ENCODE data around the gene TRIM63. TPM values are rescaled to one million over a fixed set of nuclear protein-coding genes. Genes with fewer than 3 reads are reported as not detected.

TRIM63 gene
- total RNA-seq, 2 experiments from 2014 or later = 0.17 to 0.19 TPM

DNA sequence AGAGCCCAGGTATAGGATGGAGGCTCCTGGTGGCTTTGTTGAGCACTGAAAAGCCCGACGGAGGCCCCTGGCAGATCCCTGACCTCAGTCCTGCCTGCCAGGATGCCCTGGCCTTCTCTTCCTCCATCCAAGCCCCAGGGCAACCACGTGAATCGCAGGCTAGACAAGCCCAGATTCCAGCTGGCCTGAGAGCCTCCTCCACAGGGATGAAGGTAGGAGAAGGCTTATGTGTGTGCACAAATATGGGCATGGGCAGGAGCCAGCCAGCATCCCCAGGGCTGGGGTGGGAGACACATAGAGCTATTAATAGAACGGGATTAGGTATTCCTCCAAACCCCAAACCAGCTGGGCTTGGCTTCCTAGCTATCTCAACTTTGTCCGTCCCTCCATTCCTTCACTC lies 49.8 kb downstream of the TRIM63 start:
- H3K9me3 Mint-ChIP-seq = no peaks in the 10 kb centered on the region
- ChIA-PET POLR2A (no interaction called here), CTCF (interaction anchor here (0.9 to 2.1 kb wide), 5 partner anchors 17 to 400 kb away, joined by 3 to 5 read pairs (median 4); no protein-coding TSS in a partner anchor)
- intact Hi-C loops (cut with micrococcal nuclease) = no loop called here
- no peaks in the 10 kb centered on the region for H3K36me3 Mint-ChIP-seq
- DNase-seq = no peak
- no peak overlapping the region for H3K27ac Mint-ChIP-seq
- no peak overlapping the region for H3K4me3 Mint-ChIP-seq
- peaks cover 2% of the 10 kb centered on the region for H3K27me3 Mint-ChIP-seq
- no peaks in the 10 kb centered on the region for H3K4me1 Mint-ChIP-seq (ENCODE audit: low read depth)

DNA sequence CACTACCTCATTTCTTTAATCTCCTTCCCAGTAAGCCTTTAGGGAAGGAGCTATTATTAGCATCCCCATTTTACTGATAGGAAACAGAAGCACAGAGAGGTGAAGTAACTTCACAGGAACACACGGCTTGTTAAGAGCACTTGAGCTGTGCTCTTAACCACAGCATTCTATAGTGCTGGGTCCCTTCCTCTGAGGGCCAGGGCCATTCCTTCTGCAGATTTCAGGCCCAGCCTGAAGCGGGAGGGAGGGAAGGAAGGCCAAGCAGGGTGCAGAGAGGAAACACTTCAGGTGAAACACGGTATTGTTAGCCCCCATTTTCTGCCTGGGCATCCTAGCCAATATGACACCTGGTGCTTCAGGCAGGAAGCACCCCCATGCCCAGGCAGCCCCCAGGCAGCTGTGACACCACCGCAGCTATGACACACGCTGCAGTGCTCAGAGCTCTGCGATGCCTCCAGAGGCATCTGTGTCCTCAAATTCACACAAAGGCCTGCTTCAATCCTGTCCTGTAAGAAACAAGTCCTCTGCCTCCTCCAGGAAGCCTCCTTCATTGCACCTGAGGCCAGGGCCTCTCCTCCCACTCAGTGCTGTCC lies 50.4 kb downstream of the TRIM63 start:
- Mint-ChIP-seq H3K9me3 (no peaks in the 10 kb centered on the region), H3K4me1 (ENCODE audit: low read depth) (no peaks in the 10 kb centered on the region), H3K4me3 (no peak overlapping the region), H3K27me3 (peaks cover 2% of the 10 kb centered on the region), H3K27ac (no peak overlapping the region), H3K36me3 (no peaks in the 10 kb centered on the region)
- DNase-seq = no peak
- ChIA-PET CTCF (interaction anchor here (1.1 to 2.1 kb wide), 3 partner anchors 18 to 122 kb away, joined by 3 to 5 read pairs (median 4); no protein-coding TSS in a partner anchor), POLR2A (no interaction called here)
- intact Hi-C loops (cut with micrococcal nuclease) = no loop called here

DNA sequence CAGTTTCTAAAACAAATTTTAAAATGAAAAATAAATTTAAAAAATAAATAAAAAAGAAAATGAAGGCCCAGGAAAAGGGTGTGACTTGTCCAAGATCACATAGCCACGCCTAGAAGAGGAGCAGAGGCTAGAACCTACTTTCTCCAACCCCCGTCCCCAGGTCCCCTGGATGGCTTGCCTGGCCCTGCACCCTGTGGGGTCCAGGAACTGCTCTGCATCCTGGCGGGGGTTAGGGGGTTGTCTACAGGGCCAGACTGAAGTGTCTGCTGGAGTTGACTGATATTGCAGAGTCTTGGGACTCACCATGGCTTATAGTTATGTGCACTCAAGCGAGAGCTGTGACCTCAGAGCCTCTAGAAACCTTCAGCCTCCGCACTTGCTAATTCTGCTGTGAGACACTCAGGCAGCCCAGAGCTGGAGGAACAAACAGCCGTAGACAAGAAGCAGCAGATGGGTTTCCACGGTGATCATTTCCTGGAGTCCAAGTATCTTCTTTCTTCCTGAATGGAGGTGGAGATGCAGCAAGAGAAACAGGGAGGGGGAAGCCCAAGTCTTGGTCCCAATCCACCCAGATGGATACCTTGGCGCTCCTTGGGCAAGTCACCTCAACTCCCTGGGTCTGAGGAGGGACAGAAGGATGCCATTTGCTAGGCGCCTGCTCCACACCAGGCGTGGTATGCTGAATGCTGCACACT lies 51.0 kb downstream of the TRIM63 start:
- Mint-ChIP-seq H3K9me3 (no peaks in the 10 kb centered on the region), H3K27ac (no peak overlapping the region), H3K36me3 (no peaks in the 10 kb centered on the region), H3K4me3 (no peak overlapping the region), H3K27me3 (peaks cover 2% of the 10 kb centered on the region), H3K4me1 (ENCODE audit: low read depth) (no peaks in the 10 kb centered on the region)
- CTCF ChIA-PET = interaction anchor here (1.1 to 2.1 kb wide), 3 partner anchors 19 to 121 kb away, joined by 3 to 5 read pairs (median 4); no protein-coding TSS in a partner anchor
- intact Hi-C loops (cut with micrococcal nuclease) = no loop called here
- POLR2A ChIA-PET = no interaction called here
- no peak for DNase-seq

DNA sequence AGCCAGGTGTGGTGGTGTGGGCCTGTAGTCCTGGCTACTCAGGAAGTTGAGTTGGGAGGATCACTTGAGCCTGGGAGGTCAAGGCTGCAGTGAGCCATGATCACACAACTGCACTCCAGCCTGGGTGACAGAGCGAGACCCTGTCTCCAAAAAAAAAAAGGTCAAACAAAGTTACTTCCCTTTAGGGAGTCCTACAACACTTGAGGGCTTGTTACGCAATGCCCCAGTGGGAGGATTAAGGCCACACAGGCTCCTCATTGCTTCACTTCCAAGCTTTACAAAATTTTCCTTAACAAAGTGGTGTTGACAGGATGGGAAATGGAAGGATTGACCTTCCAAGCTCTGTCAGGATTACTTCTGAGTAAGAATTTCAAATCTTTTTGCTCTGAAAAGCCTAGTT lies 52.1 kb downstream of the TRIM63 start:
- no peak overlapping the region for H3K4me3 Mint-ChIP-seq
- H3K9me3 Mint-ChIP-seq = no peaks in the 10 kb centered on the region
- CTCF ChIA-PET = no interaction called here
- no peak overlapping the region for H3K27ac Mint-ChIP-seq
- intact Hi-C loops (cut with micrococcal nuclease) = no loop called here
- no peaks in the 10 kb centered on the region for H3K36me3 Mint-ChIP-seq
- POLR2A ChIA-PET = no interaction called here
- no peaks in the 10 kb centered on the region for H3K4me1 Mint-ChIP-seq (ENCODE audit: low read depth)
- peaks cover 2% of the 10 kb centered on the region for H3K27me3 Mint-ChIP-seq
- DNase-seq = no peak

DNA sequence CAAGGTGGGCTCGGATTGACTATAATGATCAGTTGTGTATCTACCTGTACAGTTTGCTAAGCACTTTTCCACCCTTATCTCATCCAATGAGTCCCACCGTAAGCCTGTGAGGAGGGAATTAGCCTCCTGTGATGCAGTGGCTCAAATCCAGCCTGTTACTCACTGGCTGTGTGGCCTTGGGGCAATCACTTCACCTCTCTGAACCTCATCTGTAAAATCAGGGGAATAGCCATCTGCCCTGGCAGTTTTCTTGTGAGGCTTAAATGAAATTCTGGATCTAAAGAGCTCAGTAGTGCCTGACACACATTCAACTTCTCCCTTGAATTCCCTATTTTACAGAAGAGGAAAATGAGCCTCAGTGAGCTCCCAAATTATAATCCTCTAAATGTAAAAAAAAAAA lies 53.3 kb downstream of the TRIM63 start:
- H3K27ac Mint-ChIP-seq = no peak overlapping the region
- intact Hi-C loops (cut with micrococcal nuclease) = no loop called here
- no peaks in the 10 kb centered on the region for H3K36me3 Mint-ChIP-seq
- no peak overlapping the region for H3K4me3 Mint-ChIP-seq
- H3K4me1 Mint-ChIP-seq (ENCODE audit: low read depth) = no peaks in the 10 kb centered on the region
- DNase-seq = no peak
- no peaks in the 10 kb centered on the region for H3K9me3 Mint-ChIP-seq
- ChIA-PET CTCF (interaction anchor here (2.6 kb wide), 1 partner anchor 22 kb away, joined by 8 read pairs; no protein-coding TSS in a partner anchor), POLR2A (no interaction called here)
- H3K27me3 Mint-ChIP-seq = no peaks in the 10 kb centered on the region

DNA sequence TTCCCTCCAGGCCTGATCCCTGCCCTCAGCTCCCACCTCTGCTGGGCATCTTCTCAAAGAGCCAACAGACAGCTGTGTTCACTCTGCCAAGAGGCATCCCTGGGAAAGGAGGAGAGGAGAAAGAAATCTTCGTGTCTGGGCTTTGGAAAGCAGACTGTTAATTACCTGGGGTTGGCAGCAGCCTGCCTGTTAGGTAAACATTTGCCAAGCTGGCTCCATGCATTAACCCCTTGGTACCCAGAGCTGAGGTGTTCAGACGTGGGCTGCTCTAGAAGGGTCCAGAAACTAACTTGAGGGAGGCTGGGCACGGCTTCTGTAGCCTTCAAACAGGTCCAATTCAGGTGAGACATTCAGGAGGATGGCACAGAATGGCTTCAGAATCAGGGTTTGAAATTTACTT lies 54.6 kb downstream of the TRIM63 start:
- H3K4me3 Mint-ChIP-seq = no peak overlapping the region
- CTCF ChIA-PET = interaction anchor here (0.8 to 2.6 kb wide), 2 partner anchors 23 to 117 kb away, joined by 3 to 8 read pairs; no protein-coding TSS in a partner anchor
- H3K27ac Mint-ChIP-seq = no peak overlapping the region
- no peaks in the 10 kb centered on the region for H3K27me3 Mint-ChIP-seq
- no peak for DNase-seq
- no peaks in the 10 kb centered on the region for H3K4me1 Mint-ChIP-seq (ENCODE audit: low read depth)
- intact Hi-C loops (cut with micrococcal nuclease) = no loop called here
- POLR2A ChIA-PET = no interaction called here
- no peaks in the 10 kb centered on the region for H3K9me3 Mint-ChIP-seq
- no peaks in the 10 kb centered on the region for H3K36me3 Mint-ChIP-seq

DNA sequence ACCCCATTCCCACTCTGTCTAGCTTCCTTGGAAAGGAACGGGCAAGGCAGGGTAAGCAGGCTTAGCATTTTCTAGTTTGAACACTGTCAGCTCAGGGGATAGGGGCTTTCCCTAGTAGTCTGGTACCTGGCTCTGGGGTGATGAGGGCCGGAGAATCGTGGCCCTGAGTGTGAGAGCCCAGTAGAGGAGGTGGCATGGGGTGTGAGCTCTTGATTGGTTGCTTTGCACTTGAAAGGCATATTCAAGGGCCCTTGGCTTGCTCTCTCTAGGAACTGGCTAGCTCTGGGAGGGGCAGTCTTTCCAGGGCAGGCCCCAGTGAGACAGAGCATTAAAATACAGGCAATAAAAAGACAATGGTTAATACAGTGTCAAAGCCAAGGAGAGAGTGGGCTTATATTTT lies 56.6 kb downstream of the TRIM63 start:
- H3K4me1 Mint-ChIP-seq (ENCODE audit: low read depth) = no peaks in the 10 kb centered on the region
- peaks cover 2% of the 10 kb centered on the region for H3K27me3 Mint-ChIP-seq
- no peak for DNase-seq
- no peaks in the 10 kb centered on the region for H3K9me3 Mint-ChIP-seq
- H3K27ac Mint-ChIP-seq = no peak overlapping the region
- POLR2A ChIA-PET = no interaction called here
- CTCF ChIA-PET = interaction anchor here (1.1 to 1.3 kb wide), 4 partner anchors 9 to 135 kb away, joined by 3 to 7 read pairs (median 4); partner anchors contain the start of genes PAFAH2 and PAQR7
- intact Hi-C loops (cut with micrococcal nuclease) = no loop called here
- no peaks in the 10 kb centered on the region for H3K36me3 Mint-ChIP-seq
- no peak overlapping the region for H3K4me3 Mint-ChIP-seq

DNA sequence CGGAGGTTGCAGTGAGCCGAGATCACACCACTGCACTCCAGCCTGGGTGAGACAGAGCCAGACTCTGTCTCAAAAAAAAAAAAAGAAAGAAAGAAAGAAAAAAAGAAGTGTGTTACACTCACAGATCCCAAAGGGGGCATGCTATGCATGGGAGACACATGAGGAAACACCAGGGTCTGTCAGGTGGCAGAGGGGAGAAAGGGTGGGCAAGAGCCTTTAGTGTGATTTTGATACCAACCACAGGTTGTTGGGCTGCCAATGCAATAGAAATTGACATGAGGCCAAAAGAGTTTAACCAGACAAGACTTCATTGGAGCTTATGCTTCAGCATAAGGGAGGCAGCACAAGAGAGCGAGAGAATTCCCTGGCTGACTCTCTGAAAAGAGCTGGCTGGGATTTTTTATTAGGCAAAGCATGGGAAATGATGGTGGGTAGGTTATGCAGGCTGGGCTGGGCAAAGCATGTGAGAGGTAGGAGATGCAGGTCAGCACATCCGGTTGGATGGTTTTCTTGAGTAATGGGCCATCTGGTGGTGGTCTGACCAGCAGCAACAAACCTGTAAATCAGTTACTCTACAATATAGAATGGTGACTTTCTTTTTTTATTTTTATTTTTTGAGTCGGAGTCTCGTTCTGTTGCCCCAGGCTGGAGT lies 57.5 kb downstream of the TRIM63 start:
- Mint-ChIP-seq H3K36me3 (no peaks in the 10 kb centered on the region), H3K9me3 (no peaks in the 10 kb centered on the region), H3K27me3 (peaks cover 2% of the 10 kb centered on the region), H3K4me1 (ENCODE audit: low read depth) (no peaks in the 10 kb centered on the region), H3K4me3 (no peak overlapping the region), H3K27ac (no peak overlapping the region)
- CTCF ChIA-PET = interaction anchor here (1.2 to 1.3 kb wide), 2 partner anchors 114 to 134 kb away, joined by 3 to 7 read pairs; partner anchors contain the start of gene PAQR7
- intact Hi-C loops (cut with micrococcal nuclease) = no loop called here
- DNase-seq = no peak
- POLR2A ChIA-PET = no interaction called here

DNA sequence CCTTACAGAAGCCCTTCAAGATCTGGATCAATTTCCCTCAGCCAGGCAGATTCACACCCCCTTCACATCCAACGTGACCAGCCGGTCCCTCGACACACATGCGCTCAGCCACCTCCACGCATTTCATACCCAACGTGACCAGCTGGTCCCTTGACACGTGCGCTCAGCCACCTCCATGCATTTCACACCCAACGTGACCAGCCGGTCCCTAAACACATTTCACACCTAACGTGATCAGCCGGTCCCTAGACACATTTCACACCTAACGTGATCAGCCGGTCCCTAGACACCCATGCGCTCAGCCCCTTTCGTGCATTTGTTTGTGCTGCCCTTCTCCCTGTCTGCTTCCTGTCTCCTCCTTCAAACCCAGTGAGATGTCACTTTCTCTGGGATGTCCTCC lies 60.7 kb downstream of the TRIM63 start:
- no peaks in the 10 kb centered on the region for H3K4me1 Mint-ChIP-seq (ENCODE audit: low read depth)
- ChIA-PET POLR2A (no interaction called here), CTCF (interaction anchor here (0.7 kb wide), 1 partner anchor 9 kb away, joined by 3 read pairs; the partner anchor contains the start of gene PAFAH2)
- no peak overlapping the region for H3K4me3 Mint-ChIP-seq
- peaks cover 4% of the 10 kb centered on the region for H3K27me3 Mint-ChIP-seq
- H3K9me3 Mint-ChIP-seq = no peaks in the 10 kb centered on the region
- H3K27ac Mint-ChIP-seq = no peak overlapping the region
- DNase-seq = no peak
- intact Hi-C loops (cut with micrococcal nuclease) = no loop called here
- H3K36me3 Mint-ChIP-seq = no peaks in the 10 kb centered on the region

DNA sequence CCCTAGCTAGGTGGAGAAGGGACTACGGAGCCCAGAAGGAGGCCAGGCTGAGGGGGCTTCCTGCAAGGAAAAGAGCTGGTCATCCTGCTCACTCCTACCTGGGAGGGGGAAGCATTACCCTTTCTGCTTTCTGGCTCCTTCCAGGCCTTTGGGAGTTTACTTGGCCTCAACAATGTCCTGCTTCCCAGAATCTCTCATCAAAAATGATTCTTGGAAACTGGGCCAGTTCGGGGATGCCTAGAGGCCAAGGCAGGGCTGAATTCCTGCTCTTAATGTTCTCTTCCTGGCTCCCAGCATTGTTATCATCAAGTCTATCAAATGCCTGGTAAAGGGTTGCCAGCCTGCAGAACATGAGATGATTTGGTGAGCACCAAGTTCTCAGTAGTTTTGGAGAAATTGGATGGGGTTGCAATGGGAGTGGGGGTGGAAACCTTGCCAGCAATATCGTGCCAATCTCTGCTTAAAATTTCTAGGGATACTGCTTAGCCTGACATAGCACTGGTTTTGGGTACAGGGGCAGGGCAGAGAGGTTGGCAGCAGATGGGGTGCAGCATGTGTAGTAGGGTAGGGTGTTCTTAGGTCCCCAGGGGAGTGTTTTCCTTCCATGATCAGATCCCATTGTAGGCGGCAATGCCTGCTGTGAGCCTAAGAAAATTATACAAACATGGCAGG lies 61.9 kb downstream of the TRIM63 start:
- intact Hi-C loops (cut with micrococcal nuclease) = no loop called here
- CTCF ChIA-PET = interaction anchor here (1.3 to 13.1 kb wide), 3 partner anchors 10 to 109 kb away, joined by 3 to 260 read pairs (median 3); no protein-coding TSS in a partner anchor

DNA sequence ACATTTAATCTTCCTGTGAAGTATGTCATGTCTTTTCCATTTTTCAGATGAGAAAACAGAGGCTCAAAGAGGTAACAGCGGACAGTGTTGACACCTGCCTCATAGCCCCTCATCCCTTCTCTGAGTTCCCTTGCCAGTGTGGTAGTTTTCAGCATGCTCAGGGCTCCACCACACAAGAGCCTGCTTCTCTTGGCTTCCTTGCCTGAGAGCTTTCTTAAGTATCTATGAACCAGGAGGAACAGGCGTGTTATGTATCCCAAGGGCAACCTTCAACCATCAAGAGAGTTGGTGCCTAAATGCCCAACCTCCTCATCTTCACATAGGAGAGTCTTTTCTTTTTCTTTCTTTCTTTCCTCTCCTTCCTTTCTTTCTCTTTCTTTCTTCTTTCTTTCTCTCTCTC lies 63.7 kb downstream of the TRIM63 start:
- Mint-ChIP-seq H3K36me3 (no peaks in the 10 kb centered on the region), H3K27ac (no peak overlapping the region), H3K4me1 (ENCODE audit: low read depth) (no peaks in the 10 kb centered on the region), H3K9me3 (no peaks in the 10 kb centered on the region), H3K4me3 (no peak overlapping the region), H3K27me3 (peaks cover 4% of the 10 kb centered on the region)
- POLR2A ChIA-PET = no interaction called here
- intact Hi-C loops (cut with micrococcal nuclease) = no loop called here
- CTCF ChIA-PET = interaction anchor here (0.8 to 13.1 kb wide), 2 partner anchors 32 to 108 kb away, joined by 3 to 260 read pairs; no protein-coding TSS in a partner anchor
- DNase-seq = no peak

More for the DNA sequence above, 61.9 kb downstream of the TRIM63 start:
- no peak overlapping the region for H3K4me3 Mint-ChIP-seq
- peaks cover 4% of the 10 kb centered on the region for H3K27me3 Mint-ChIP-seq
- DNase-seq = no peak
- H3K9me3 Mint-ChIP-seq = no peaks in the 10 kb centered on the region
- H3K27ac Mint-ChIP-seq = no peak overlapping the region
- no peaks in the 10 kb centered on the region for H3K4me1 Mint-ChIP-seq (ENCODE audit: low read depth)
- POLR2A ChIA-PET = no interaction called here
- H3K36me3 Mint-ChIP-seq = no peaks in the 10 kb centered on the region

DNA sequence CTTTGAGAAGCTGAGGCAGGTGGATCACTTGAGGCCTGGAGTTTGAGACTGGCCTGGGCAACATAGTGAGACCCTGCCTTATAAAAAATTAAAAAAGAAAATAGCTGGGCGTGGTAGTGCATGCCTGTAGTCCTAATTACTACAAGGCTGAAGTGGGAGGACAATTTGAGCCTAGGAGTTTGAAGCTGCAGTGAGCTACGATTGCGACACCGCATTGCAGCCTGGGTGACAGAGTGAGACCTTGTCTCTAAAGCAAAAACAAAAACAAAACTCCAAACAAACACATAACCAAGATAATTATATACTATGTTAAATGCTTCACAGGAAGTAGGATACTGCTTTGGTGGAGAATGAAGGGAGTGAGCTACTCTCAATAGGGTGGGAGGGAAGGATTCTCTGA lies 64.2 kb downstream of the TRIM63 start:
- H3K9me3 Mint-ChIP-seq = no peaks in the 10 kb centered on the region
- ChIA-PET CTCF (interaction anchor here (0.6 to 13.1 kb wide), 3 partner anchors 33 to 297 kb away, joined by 3 to 260 read pairs (median 3); no protein-coding TSS in a partner anchor), POLR2A (no interaction called here)
- peaks cover 4% of the 10 kb centered on the region for H3K27me3 Mint-ChIP-seq
- no peaks in the 10 kb centered on the region for H3K36me3 Mint-ChIP-seq
- intact Hi-C loops (cut with micrococcal nuclease) = no loop called here
- peaks cover 4% of the 10 kb centered on the region for H3K4me1 Mint-ChIP-seq (ENCODE audit: low read depth)
- H3K27ac Mint-ChIP-seq = no peak overlapping the region
- no peak overlapping the region for H3K4me3 Mint-ChIP-seq
- DNase-seq = no peak

Data from activated CD4-positive, alpha-beta memory T cell treated with anti-CD3 and anti-CD28 coated beads for 36 hours (primary cell).